NOMO-1 treated with dmso at 0.1 percent for 144 hours (cell line): ENCODE results near the gene FAS.

Experiments used
- DNase-seq: peaks from one replicate; lab custom pipeline; 2025; ENCODE audit not compliant: unreplicated experiment; lab: John Stamatoyannopoulos, UW

FAS gene

DNA sequence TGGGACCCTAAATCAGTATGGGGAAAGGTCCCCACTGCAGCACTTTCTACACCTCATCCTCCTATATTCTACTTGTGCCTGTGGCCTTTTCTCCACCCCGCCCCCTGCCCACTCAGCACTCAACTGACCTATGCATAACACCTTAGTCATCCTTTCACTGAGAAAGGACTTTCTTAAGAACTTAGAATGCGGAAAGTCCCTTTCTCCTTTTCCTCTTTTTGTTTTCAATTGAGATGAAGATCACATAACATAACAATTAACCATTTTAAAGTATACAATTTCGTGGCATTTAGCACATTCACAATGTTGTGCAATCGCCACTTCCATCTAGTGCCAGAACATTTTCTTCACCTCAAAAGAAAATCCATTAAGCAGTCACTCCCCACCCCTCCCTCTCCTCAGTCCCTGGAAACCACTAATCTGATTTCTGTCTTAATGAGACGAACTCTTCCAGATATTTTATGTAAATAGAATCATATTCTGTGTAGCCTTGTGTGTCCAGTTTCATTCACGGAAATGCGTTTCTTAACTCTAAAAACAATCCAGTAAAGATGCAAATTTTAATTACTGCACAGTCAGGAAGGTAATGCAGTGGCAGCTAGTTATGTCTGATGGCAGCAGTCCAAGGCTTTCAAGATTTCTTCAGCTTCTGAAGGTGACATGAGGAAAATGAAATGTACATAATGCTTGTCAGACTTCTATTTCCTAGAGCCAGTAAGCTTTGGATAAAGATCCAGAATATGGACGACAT, 41.7 kb downstream of the FAS start:
- peak; percentile 3 for DNase-seq

- DNase-seq, result no peak
Observed at GRCh38 chr10:89035461-89035860, 44.9 kb downstream of the FAS start.

GRCh38 chr10:89037096-89037495, 46.5 kb downstream of the FAS start:
- DNase-seq, result no peak

DNA sequence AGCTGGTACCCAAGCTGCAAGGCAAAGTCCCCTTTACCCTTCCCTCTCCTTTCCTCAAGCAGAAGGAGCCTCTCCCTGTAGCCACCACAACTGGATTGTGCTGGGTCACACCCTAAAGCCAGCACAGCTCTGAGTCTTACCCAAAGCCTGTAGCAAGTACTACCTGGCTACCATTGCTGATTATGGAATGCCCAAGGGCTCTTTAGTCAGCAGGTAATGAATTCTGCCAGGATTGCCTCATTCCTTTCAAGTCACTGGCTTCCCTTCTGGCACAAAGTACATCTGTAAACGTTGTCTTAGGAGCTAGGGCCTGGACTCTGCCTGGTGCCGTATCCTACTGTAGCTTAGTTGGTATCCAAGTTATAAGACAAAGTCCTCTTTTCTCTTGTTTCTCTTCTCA, 52.0 kb downstream of the FAS start:
- no peak for DNase-seq

GRCh38 chr10:89043052-89043451, 52.5 kb downstream of the FAS start:
- DNase-seq, result no peak

DNA sequence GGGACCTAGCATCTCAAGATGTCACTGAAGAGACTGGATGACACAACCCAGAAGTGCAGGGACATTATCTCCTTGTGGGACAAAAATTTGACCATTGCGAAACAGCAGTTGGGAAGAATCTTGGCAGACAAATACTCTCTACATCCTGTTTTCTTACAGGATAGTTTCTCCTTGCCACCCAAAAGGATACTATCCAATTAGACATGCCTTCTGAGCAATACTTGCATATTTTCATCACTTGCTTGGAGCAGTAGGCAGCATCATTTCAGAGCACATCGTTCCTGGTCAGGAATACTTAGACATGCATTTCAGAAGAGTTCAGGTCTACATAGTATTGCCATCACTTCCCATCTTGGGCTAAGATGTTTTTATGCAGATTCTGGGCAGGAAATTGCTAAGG, 56.8 kb downstream of the FAS start:
- DNase-seq, result no peak

DNA sequence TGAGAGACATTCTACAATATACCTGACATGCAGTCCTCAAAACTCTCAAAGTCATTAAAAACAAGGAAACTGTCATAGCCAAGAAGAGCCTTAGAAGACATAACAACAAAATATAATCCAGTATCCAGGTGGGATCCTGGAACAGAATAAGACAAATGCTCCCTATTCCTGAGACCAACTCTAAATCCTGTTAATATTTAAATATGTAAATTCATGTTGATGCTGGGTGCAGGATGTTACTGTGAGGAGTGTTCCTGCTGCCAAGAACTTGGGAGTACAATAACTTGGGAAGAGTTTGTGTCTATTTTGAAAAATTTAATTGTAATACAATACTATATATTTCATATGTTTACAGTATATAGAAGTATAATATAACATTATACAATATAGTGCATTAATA, 61.0 kb downstream of the FAS start:
- DNase-seq, result no peak

- DNase-seq, result no peak
Observed at GRCh38 chr10:89053555-89053954, 63.0 kb downstream of the FAS start.

- DNase-seq, result no peak
Observed at GRCh38 chr10:89055159-89055558, 64.6 kb downstream of the FAS start.

DNA sequence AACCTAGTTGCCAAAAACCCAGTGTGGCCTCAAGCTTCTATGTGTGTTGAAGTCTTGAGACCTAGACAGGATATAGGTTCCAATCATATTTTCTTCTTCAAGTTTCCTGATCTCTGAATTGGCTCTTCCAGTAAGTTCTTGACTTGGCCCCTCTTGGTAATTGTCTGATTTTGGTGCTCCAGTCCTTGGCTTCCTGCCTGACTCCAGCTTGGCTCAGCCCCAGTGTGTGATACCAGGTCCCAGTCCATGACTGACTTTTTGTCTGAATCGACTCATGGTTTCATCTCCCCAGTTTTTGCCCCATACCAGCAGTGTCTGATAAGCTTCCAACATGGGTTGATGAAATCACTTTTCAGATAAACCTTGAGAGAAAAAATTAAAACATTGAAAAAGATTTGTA, 72.3 kb downstream of the FAS start:
- DNase-seq, result no peak

GRCh38 chr10:89063465-89063864, 72.9 kb downstream of the FAS start:
- DNase-seq, result no peak

DNA sequence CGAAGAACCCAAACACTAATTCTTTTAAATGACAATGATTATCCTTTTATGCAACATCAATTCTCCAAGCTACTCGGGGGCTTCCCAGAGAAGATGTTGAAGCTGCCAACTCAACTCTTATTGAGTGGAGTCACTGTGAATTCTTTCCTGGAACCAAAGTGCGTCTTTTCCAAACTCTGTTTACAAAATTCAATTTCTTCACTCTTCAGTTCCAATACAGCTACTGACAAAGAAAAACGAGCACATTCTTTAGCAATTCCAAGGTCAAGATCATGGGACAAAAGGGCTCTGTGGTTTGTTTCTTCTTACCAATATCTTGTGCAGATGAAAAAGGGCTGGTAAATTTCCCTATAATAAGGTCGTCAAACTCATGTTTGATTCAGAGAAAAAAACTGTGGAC, 74.2 kb downstream of the FAS start:
- no peak for DNase-seq
